Stimulated activated memory B cell treated with anti-CD40 and anti-IgM and Interleukin-4, amounts not matched to agents 10 μg/mL and 1 μg/mL and 100 μg/mL, for 72 hours (primary cell): Measurements from ENCODE around the gene ANKEF1.

Source experiments
- ATAC-seq: fragments of 150-1000 bp; cut with Tn5 transposase; 2 replicates; pipeline ENCODE4 v1.10.0; 2021
- H3K27ac Mint-ChIP-seq: one replicate; pipeline ENCODE4 v1.8.0; 2022; ENCODE audit warnings: mild to moderate bottlenecking, mixed read lengths
- H3K27me3 Mint-ChIP-seq: one replicate; pipeline ENCODE4 v1.8.0; 2022; ENCODE audit warnings: mixed read lengths
- H3K36me3 Mint-ChIP-seq: one replicate; pipeline ENCODE4 v1.8.0; 2022; ENCODE audit warnings: mixed read lengths
- H3K4me1 Mint-ChIP-seq: one replicate; pipeline ENCODE4 v1.8.0; 2022; ENCODE audit warnings: mixed read lengths
- H3K4me3 Mint-ChIP-seq: one replicate; pipeline ENCODE4 v1.8.0; 2022; ENCODE audit warnings: mild to moderate bottlenecking, moderate library complexity, mixed read lengths
- H3K9me3 Mint-ChIP-seq: one replicate; pipeline ENCODE4 v1.8.0; 2022; ENCODE audit warnings: mixed read lengths

Gene ANKEF1

DNA sequence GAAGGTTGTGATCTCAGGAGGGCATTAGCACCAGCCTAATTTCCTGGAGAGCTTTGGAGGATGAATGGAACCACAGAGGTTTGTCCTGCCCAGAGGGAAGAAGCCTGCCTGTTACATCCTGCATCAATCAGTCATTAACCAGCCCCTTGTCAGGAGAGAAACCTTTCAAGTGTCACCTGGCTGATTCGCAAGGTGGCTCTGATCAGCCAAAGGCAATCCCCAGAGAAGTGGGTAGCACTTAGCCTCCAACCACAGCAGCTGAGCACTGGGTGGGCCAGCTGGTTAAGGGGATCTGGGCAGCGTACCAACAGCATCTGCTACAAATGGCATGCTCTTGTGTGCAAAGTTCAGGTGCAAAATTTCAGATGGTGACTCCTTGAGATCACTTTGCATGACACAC is 26.9 kb downstream of the ANKEF1 start:
- peaks cover 54% of the 10 kb centered on the region for H3K27me3 Mint-ChIP-seq
- H3K27ac Mint-ChIP-seq, result no peak overlapping the region
- peaks cover 9% of the 10 kb centered on the region for H3K36me3 Mint-ChIP-seq
- H3K4me1 Mint-ChIP-seq, result peaks cover 11% of the 10 kb centered on the region
- ATAC-seq, result no peak
- no peak overlapping the region for H3K4me3 Mint-ChIP-seq
- no peaks in the 10 kb centered on the region for H3K9me3 Mint-ChIP-seq

DNA sequence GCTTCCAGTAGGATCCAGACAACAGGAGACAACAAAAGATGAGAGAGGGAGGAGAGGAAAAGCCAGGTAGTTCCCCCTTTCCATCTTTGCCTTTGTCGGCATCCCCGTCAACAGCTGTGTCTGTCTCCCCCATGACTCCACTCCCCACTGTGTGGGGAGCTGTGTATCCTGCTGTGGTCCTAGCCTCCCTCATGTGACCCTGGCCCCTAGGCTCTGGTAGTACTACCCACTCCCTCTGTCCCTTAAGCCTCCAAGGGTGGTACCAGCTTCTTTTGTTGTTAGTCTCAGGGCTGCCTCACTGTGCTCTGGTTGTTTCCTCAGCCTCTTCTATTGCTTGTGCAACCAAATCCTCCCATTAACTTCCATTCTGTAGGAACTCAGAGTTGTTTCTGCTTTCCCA is 28.7 kb downstream of the ANKEF1 start:
- ATAC-seq, result no peak
- no peak overlapping the region for H3K27ac Mint-ChIP-seq
- no peaks in the 10 kb centered on the region for H3K36me3 Mint-ChIP-seq
- no peak overlapping the region for H3K4me3 Mint-ChIP-seq
- H3K4me1 Mint-ChIP-seq, result peaks cover 11% of the 10 kb centered on the region
- H3K27me3 Mint-ChIP-seq, result peaks cover 54% of the 10 kb centered on the region
- no peaks in the 10 kb centered on the region for H3K9me3 Mint-ChIP-seq

DNA sequence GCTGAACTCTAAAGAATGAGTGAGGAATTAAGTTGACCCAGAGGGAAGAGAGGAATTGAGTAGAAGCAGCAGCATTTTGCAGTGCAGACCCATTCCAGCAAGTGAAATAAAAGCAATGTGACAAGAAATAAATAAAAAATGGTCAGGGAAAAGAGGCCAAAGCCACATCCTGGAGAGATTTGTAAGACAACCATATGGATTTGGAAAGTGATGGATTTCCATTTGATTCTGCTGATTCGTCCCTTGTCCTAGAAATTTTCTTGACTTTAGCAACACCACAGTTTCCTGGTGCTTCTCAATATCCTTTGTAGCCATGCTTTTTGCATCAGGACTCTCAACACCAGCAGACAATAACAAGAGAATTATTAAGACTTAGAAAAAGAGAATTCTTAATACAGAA is 29.8 kb downstream of the ANKEF1 start:
- Mint-ChIP-seq H3K27me3 (peaks cover 45% of the 10 kb centered on the region), H3K4me1 (peaks cover 11% of the 10 kb centered on the region), H3K27ac (no peak overlapping the region), H3K9me3 (no peaks in the 10 kb centered on the region), H3K36me3 (no peaks in the 10 kb centered on the region), H3K4me3 (no peak overlapping the region)
- no peak for ATAC-seq

DNA sequence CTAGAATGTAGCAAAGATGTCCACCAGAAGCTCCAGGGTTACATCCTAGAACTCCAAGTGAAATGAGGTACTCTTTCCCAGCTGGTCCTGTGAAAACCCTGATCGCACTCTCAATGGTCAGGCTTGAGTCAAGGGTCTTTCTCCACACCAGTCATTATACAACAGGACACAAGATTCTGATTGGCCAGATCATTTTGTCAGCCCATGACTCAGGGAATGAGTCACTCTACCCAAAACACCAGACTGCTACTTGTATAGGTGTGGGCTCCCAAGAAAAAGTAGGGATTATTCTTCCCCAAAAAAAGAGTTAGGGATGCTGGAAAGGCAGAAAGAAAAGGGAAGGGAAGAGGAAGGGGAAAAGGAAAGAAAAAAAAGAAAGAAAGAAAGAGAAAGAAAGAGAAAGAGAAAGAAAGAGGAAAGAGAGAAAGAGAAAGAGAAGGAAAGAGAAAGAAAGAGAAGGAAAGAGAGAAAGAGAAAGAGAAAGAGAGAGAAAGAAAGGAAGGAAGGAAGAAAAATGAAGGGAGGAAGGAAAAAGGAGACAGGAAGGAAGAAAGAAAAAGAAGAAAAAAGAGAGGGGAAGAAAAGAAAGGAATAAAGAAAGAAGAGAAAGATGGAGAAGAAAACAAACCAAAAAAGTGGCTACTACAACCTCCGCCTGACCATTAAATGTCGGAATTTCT is 30.5 kb downstream of the ANKEF1 start:
- Mint-ChIP-seq H3K27ac (no peak overlapping the region), H3K4me1 (peaks cover 5% of the 10 kb centered on the region), H3K9me3 (no peaks in the 10 kb centered on the region), H3K4me3 (no peak overlapping the region), H3K27me3 (peaks cover 45% of the 10 kb centered on the region), H3K36me3 (no peaks in the 10 kb centered on the region)
- no peak for ATAC-seq

DNA sequence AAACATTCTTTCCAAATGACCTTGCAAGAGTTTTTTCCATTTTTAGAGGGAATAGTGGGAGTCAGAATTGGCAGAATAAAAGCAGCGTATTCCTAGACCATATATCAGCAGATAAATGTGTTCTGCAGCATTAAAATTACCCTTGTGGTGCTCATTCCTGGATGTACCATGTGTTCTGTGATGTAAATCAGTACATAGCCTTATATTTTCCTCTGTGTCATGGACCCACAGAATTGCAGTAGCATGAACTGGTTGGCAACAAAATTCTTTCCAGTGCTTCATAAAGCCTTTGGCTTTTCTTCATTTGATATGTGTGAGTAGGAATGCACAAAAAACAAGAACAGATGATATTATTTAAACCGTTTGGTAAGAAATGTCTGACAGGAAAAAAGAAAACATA is 32.5 kb downstream of the ANKEF1 start:
- no peak overlapping the region for H3K4me3 Mint-ChIP-seq
- H3K9me3 Mint-ChIP-seq, result no peaks in the 10 kb centered on the region
- H3K36me3 Mint-ChIP-seq, result no peaks in the 10 kb centered on the region
- peaks cover 34% of the 10 kb centered on the region for H3K27me3 Mint-ChIP-seq
- no peaks in the 10 kb centered on the region for H3K4me1 Mint-ChIP-seq
- H3K27ac Mint-ChIP-seq, result no peak overlapping the region
- ATAC-seq, result no peak

DNA sequence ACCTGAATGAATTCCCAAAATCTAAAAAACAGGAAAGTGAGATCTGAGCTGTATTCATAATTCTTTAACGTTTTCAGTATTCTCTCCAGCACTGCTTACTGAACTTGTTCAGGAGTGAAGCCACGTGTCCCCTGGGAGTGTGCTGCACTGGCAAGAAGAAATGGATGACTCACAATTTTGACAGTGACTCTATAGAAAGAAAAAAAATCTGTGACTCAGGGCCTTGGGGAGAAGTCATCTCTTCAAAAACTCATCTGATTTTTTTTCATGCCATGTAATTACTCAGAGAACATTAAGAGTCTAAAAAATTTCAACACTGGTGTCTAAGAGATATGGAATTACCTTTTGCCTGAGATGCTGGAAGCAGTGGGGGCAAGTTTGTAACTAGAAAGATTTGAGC is 39.7 kb downstream of the ANKEF1 start:
- Mint-ChIP-seq H3K4me3 (no peak overlapping the region), H3K4me1 (peaks cover 12% of the 10 kb centered on the region), H3K27ac (no peak overlapping the region), H3K27me3 (peaks cover 33% of the 10 kb centered on the region), H3K36me3 (no peaks in the 10 kb centered on the region), H3K9me3 (no peaks in the 10 kb centered on the region)
- ATAC-seq, result peak; percentile 66

DNA sequence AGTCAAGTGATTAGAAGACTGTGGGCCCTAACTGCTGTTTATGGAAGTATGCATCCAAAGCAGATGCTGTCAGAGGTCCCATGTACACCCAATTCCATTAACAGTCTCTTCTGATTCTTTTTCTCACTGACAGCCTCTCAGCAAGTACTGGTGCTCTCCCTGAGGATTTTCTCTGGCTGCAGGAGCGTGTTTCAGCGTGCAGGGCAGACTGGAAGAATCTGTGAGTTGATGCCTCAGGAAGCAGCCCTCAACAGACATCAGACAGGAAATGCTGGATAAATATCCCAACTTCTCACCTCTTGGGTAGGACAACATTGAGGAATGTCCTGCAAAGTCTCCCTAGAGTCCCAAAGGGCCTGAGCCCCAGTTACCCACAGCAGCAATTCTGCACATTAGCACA is 40.8 kb downstream of the ANKEF1 start:
- Mint-ChIP-seq H3K36me3 (no peaks in the 10 kb centered on the region), H3K4me1 (peaks cover 12% of the 10 kb centered on the region), H3K9me3 (no peaks in the 10 kb centered on the region), H3K27me3 (peaks cover 33% of the 10 kb centered on the region), H3K27ac (no peak overlapping the region), H3K4me3 (no peak overlapping the region)
- ATAC-seq, result no peak

DNA sequence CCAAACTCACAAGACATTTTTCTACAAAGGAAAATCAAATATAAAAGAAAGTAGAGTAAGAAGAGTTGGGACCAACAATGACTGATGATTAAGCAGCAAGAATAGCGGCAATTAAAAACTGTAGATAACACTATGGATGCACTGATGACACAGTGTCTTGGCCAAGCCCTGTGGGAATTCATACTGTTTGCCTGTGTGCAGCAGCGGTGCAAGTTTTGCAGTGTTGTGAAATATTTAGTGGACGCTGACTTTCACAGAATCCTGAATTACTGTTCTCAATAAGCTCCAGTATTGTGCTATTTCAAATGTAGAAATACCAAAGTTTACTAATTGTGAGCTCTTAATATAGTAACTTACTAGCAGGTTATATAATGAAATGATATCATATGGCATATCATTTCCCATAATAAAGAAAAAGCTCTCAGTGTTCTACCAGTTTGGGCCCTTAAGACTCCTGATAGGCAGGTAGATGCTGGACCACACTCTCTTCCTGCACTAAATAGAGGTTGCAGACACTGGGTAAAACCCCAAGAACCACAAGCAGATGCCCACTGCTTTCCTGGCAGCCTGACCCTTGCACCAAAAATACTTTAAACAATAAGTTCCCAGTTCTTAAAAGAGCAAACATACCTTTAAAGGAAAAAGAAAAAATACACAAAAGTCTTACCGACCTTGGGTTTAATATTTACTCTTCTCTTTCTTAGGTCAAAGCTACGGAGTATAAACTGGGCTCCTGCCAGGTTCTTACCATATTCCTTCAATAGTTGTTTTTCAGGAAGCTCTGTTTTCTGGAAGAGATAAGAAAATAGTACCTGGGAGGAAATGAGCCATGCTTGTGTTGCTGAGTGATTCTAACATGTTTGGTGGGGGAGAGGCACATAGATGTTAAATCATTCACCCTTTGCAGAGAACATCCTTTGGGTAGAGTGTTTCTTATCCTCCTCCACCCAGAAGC is 41.6 kb downstream of the ANKEF1 start:
- Mint-ChIP-seq H3K27me3 (peaks cover 33% of the 10 kb centered on the region), H3K36me3 (no peaks in the 10 kb centered on the region), H3K9me3 (no peaks in the 10 kb centered on the region), H3K4me1 (peaks cover 12% of the 10 kb centered on the region), H3K27ac (no peak overlapping the region), H3K4me3 (no peak overlapping the region)
- ATAC-seq, result no peak

DNA sequence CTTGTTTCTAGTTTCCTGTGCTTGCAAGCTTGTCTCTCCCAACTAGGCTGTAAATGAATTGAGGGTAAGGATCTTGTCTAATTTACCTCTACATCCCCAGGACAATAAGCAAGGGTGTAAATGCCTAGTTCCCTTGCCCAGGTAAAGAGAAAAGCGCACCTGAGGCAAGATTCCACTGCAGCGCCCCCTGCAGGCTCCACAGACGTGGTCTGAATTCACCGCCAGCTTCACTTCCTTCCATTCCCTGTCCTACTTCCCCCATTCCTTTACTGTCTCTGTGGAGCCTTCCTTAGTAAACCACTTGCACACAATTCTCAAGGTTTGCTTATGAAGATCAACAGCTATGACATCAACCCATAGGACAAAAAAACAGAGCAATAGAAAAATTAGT is 42.3 kb downstream of the ANKEF1 start:
- H3K27me3 Mint-ChIP-seq, result peaks cover 33% of the 10 kb centered on the region
- no peaks in the 10 kb centered on the region for H3K9me3 Mint-ChIP-seq
- peaks cover 12% of the 10 kb centered on the region for H3K4me1 Mint-ChIP-seq
- no peaks in the 10 kb centered on the region for H3K36me3 Mint-ChIP-seq
- no peak overlapping the region for H3K27ac Mint-ChIP-seq
- H3K4me3 Mint-ChIP-seq, result no peak overlapping the region
- no peak for ATAC-seq

DNA sequence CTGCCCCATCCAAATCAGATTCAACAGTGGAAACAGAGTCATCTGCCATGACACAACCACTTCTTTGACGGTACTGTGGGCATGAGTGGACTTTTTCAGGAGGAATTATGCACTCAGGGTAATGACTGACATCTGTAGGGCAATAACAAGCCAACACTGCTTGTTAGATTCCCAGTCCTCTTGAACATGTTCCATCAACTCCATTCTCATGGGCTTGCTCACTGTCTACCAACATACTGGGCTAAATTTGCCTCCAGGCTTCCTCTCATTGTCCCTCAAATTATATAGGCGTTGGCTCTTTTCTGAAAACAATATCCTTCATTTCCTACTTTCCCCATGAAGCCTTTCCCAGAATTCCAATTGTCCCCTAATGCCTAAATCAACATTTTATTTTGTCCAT is 43.1 kb downstream of the ANKEF1 start:
- Mint-ChIP-seq H3K4me1 (peaks cover 12% of the 10 kb centered on the region), H3K27me3 (peaks cover 33% of the 10 kb centered on the region)
- no peak for ATAC-seq

DNA sequence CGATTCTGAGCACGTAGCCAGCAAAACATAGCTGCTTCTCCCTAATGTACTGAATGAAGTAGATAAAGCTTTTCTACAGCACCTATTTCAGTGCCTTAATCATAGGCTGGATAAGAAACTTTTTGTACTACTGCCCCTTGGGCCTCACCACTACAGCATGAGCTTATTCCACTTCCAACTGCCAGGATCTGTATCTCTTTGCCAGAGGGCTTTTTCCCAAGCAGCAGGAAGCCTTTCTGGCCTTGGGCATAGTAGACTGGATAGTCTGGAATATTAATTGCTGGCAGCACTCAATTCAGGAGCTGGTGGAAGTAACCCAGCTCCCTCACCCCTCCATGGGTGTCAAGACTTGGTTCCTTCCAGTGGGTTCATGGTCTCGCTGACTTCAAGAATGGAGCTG is 43.6 kb downstream of the ANKEF1 start:
- peaks cover 12% of the 10 kb centered on the region for H3K4me1 Mint-ChIP-seq
- ATAC-seq, result no peak
- H3K27ac Mint-ChIP-seq, result no peak overlapping the region
- H3K36me3 Mint-ChIP-seq, result no peaks in the 10 kb centered on the region
- no peak overlapping the region for H3K4me3 Mint-ChIP-seq
- peaks cover 33% of the 10 kb centered on the region for H3K27me3 Mint-ChIP-seq
- H3K9me3 Mint-ChIP-seq, result no peaks in the 10 kb centered on the region

More for the DNA sequence above, 43.1 kb downstream of the ANKEF1 start:
- Mint-ChIP-seq H3K4me3 (no peak overlapping the region), H3K36me3 (no peaks in the 10 kb centered on the region), H3K9me3 (no peaks in the 10 kb centered on the region), H3K27ac (no peak overlapping the region)

DNA sequence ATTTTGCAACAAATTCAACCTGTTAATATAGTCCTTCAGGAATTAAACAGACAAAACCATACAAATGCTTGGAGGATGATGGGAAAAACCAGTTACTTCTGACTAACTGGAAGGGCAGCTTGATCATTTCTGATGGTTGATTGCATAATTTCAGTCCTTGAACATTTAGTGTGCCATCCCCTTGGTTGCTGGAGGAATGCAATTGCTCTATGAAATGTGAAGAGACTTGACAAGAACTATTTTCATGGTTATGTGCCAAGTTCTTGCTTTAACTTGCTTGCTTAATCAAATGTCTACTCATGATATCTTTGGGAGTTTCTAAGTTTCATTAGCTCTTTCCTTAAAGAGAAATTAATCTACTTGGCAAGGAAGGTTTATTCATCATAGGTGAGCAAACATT is 45.2 kb downstream of the ANKEF1 start:
- H3K4me3 Mint-ChIP-seq, result no peak overlapping the region
- H3K36me3 Mint-ChIP-seq, result no peaks in the 10 kb centered on the region
- no peak for ATAC-seq
- H3K27me3 Mint-ChIP-seq, result peaks cover 28% of the 10 kb centered on the region
- peaks cover 2% of the 10 kb centered on the region for H3K4me1 Mint-ChIP-seq
- no peaks in the 10 kb centered on the region for H3K9me3 Mint-ChIP-seq
- H3K27ac Mint-ChIP-seq, result no peak overlapping the region

DNA sequence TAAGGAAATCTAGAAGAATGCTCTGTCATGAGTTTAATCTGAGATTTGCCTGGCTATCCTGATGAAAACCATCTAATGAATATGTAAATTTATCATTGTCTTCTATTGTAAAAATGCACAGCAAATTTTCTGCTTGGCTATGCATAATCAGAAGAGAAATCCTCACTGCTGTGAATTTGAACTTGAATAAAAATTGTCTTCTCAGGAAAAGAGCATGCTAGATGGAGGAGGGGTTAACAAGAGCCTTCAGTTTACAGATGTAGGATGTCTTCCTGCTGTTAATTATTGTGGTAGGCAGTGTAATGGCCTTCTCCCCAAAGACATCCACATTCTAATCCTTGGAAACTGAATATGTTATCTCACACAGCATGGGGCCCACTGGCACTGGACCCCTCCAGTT is 45.8 kb downstream of the ANKEF1 start:
- H3K4me1 Mint-ChIP-seq, result no peaks in the 10 kb centered on the region
- H3K36me3 Mint-ChIP-seq, result no peaks in the 10 kb centered on the region
- peaks cover 24% of the 10 kb centered on the region for H3K27me3 Mint-ChIP-seq
- no peak overlapping the region for H3K4me3 Mint-ChIP-seq
- no peak overlapping the region for H3K27ac Mint-ChIP-seq
- no peak for ATAC-seq
- H3K9me3 Mint-ChIP-seq, result no peaks in the 10 kb centered on the region

DNA sequence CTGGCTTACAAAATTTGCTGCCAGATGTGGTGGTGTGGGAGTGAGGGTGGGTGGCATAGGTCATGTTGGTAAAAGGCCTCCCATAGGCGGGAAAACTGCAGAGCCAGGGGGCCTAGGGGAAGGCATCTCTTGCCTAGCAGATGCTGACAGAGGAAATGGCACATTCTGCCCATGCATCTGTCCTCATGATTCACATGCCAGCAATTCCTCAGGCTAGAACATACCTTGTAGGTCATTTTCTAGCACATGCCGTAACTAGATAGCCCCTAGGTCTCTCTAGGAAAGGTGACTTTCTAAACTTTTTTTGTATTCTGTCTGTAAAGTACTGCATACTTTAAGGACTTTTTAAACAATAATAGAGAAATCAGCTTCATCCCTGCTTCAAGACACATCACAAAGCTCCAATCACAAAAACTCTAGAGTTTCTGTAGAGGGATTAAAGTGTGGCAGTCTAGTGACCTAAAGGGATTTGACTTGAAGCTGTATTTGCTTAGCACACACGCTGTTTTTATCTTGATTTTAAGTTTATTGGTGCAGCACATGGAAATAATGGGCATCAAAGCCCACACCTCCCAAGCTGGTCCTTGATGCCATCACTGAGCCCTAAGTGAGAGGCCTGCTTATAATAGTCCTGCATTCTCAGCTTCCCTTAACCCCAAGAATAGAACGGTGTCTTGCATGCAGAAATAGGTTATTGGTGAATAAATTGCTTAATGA is 55.2 kb downstream of the ANKEF1 start:
- no peaks in the 10 kb centered on the region for H3K36me3 Mint-ChIP-seq
- no peak overlapping the region for H3K27ac Mint-ChIP-seq
- no peaks in the 10 kb centered on the region for H3K4me1 Mint-ChIP-seq
- peaks cover 16% of the 10 kb centered on the region for H3K27me3 Mint-ChIP-seq
- no peak for ATAC-seq
- H3K4me3 Mint-ChIP-seq, result no peak overlapping the region
- H3K9me3 Mint-ChIP-seq, result no peaks in the 10 kb centered on the region

DNA sequence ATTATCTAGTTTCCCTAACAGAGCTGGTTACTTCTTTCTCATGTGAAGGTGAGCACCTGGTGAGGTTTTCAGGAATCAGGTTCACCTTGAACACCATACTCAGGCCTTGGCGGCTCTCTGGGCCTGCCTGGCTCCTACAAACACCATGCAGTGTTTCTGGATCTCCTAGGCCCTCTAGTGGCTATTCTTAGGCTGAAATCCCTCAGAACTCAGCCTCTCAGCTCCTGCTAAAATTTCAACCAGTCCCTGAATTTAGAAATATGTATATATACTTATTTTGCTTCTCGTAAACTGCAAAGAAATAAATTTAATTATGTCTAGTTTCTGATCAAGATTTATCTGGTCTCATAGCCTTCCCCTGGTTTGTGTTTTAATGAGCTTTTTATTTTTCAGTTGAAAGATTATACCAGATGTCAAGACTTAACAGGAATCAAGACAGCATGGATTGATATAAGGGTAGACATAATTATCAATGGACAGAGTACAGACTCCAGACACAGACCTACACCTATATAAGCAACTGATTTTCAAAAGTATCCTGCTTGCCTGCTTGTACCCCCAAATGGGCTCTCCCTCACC is 55.9 kb downstream of the ANKEF1 start:
- no peaks in the 10 kb centered on the region for H3K9me3 Mint-ChIP-seq
- no peaks in the 10 kb centered on the region for H3K4me1 Mint-ChIP-seq
- H3K4me3 Mint-ChIP-seq, result no peak overlapping the region
- H3K36me3 Mint-ChIP-seq, result no peaks in the 10 kb centered on the region
- peak; percentile 77 for ATAC-seq
- peaks cover 16% of the 10 kb centered on the region for H3K27me3 Mint-ChIP-seq
- H3K27ac Mint-ChIP-seq, result no peak overlapping the region
